DMS53 treated with DMSO at 0.1 percent for 48 hours (cell line): ENCODE results near the gene BCL2L14.
A peak's percentile ranks its signal among the peaks of the same experiment; 100 is the strongest.

ENCODE experiments used
- DNase-seq: peaks from one replicate; lab custom pipeline; 2025; ENCODE audit not compliant: unreplicated experiment; lab: John Stamatoyannopoulos, UW

The BCL2L14 gene

GRCh38 chr12:12070674-12071656, at the start of gene BCL2L14:
BCL2L14 (plus strand) TSS chr12:12070939; CDS start chr12:12079306, 8,367 bp downstream.
- no peak for DNase-seq

- no peak for DNase-seq
Observed at GRCh38 chr12:12022306-12022936, 48.3 kb upstream of the BCL2L14 start.

- DNase-seq, result no peak
Observed at GRCh38 chr12:12023456-12023855, 47.3 kb upstream of the BCL2L14 start.

- no peak for DNase-seq
Observed at GRCh38 chr12:12024911-12025682, 45.6 kb upstream of the BCL2L14 start.

- no peak for DNase-seq
Observed at GRCh38 chr12:12025799-12026386, 44.8 kb upstream of the BCL2L14 start.

- DNase-seq, result no peak
Observed at GRCh38 chr12:12028668-12029402, 41.9 kb upstream of the BCL2L14 start.

GRCh38 chr12:12029653-12030052, 41.1 kb upstream of the BCL2L14 start:
- no peak for DNase-seq

GRCh38 chr12:12032260-12032791, 38.4 kb upstream of the BCL2L14 start:
- no peak for DNase-seq

- DNase-seq, result peak; percentile 98
Observed at GRCh38 chr12:12032851-12033797, 37.6 kb upstream of the BCL2L14 start.

- DNase-seq, result no peak
Observed at GRCh38 chr12:12033824-12034223, 36.9 kb upstream of the BCL2L14 start.

- DNase-seq, result no peak
Observed at GRCh38 chr12:12034344-12034743, 36.4 kb upstream of the BCL2L14 start.

GRCh38 chr12:12035229-12035628, 35.5 kb upstream of the BCL2L14 start:
- no peak for DNase-seq

- no peak for DNase-seq
Observed at GRCh38 chr12:12036901-12037300, 33.8 kb upstream of the BCL2L14 start.

- no peak for DNase-seq
Observed at GRCh38 chr12:12039897-12040296, 30.8 kb upstream of the BCL2L14 start.

GRCh38 chr12:12046401-12046800, 24.3 kb upstream of the BCL2L14 start:
- no peak for DNase-seq

GRCh38 chr12:12047682-12048081, 23.1 kb upstream of the BCL2L14 start:
- no peak for DNase-seq

GRCh38 chr12:12048266-12048665, 22.5 kb upstream of the BCL2L14 start:
- DNase-seq, result no peak

- no peak for DNase-seq
Observed at GRCh38 chr12:12048714-12049113, 22.0 kb upstream of the BCL2L14 start.

- DNase-seq, result no peak
Observed at GRCh38 chr12:12051668-12052067, 19.1 kb upstream of the BCL2L14 start.
